Islet of Langerhans (tissue), 1 donor: Measurements from ENCODE around the gene ARID1B.

Experiments used
- FAIRE-seq: peaks from one replicate; lab custom pipeline; 2011; peaks lifted over from hg19 to GRCh38; lab: Jason Lieb, UNC

The ARID1B gene

GRCh38 chr6:156880913-156881312 is 103.7 kb downstream of the ARID1B start:
- FAIRE-seq, result no peak

GRCh38 chr6:156881687-156882629 is 104.8 kb downstream of the ARID1B start:
- no peak for FAIRE-seq

GRCh38 chr6:156883497-156884252 is 106.5 kb downstream of the ARID1B start:
- peak; percentile 79 for FAIRE-seq

GRCh38 chr6:156884306-156884705 is 107.1 kb downstream of the ARID1B start:
- no peak for FAIRE-seq

GRCh38 chr6:156885562-156885961 is 108.4 kb downstream of the ARID1B start:
- FAIRE-seq, result no peak

GRCh38 chr6:156886409-156886808 is 109.2 kb downstream of the ARID1B start:
- no peak for FAIRE-seq

GRCh38 chr6:156887623-156888269 is 110.6 kb downstream of the ARID1B start:
- FAIRE-seq, result no peak

- FAIRE-seq, result peak; percentile 24
Measured at GRCh38 chr6:156889469-156889868, 112.3 kb downstream of the ARID1B start.

GRCh38 chr6:156889986-156890385 is 112.8 kb downstream of the ARID1B start:
- no peak for FAIRE-seq

GRCh38 chr6:156890627-156891314 is 113.6 kb downstream of the ARID1B start:
- FAIRE-seq, result peak; percentile 95

- no peak for FAIRE-seq
Measured at GRCh38 chr6:156897907-156898531, 120.8 kb downstream of the ARID1B start.

GRCh38 chr6:156899071-156899470 is 121.9 kb downstream of the ARID1B start:
- no peak for FAIRE-seq

- no peak for FAIRE-seq
Measured at GRCh38 chr6:156899532-156900135, 122.5 kb downstream of the ARID1B start.

- FAIRE-seq, result no peak
Measured at GRCh38 chr6:156900292-156900691, 123.1 kb downstream of the ARID1B start.

GRCh38 chr6:156901309-156902019 is 124.3 kb downstream of the ARID1B start:
- FAIRE-seq, result no peak

- no peak for FAIRE-seq
Measured at GRCh38 chr6:156902782-156903181, 125.6 kb downstream of the ARID1B start.

GRCh38 chr6:156904176-156904967 is 127.2 kb downstream of the ARID1B start:
- no peak for FAIRE-seq

GRCh38 chr6:156905801-156906200 is 128.6 kb downstream of the ARID1B start:
- no peak for FAIRE-seq

GRCh38 chr6:156906451-156906850 is 129.3 kb downstream of the ARID1B start:
- no peak for FAIRE-seq
